ENCODE measurements around the gene BEND7. TPM values are rescaled to one million over a fixed set of nuclear protein-coding genes. Genes with fewer than 3 reads are reported as not detected.

Gene BEND7
- total and polyA plus RNA-seq, 9 of the 15 experiments (the other 6 are each of a cell fraction or from before 2014, with no cell fraction given), result 1.3 to 11.4 (median 5.2) TPM

- BruUV-seq (replicated peaks), result no TSS peak
- DNase-seq (ENCODE audit: extremely low read depth in 1 of 4, low spot score in 3 of 4) (no peak), FAIRE-seq (no peak), ATAC-seq (no peak)
- Histone ChIP-seq H3K36me3 (ENCODE audit: control insufficient read depth, insufficient read depth, low read length) (no peaks in the 10 kb centered on the region; the same call in 2 of the 3 replicates), H3K79me2 (ENCODE audit: control insufficient read depth, insufficient read depth, low read length) (no peaks in the 10 kb centered on the region), H3K9me3 (replicated peaks; ENCODE audit: control insufficient read depth, insufficient read depth, low read depth, low read length) (no peaks in the 10 kb centered on the region), H3K9ac (ENCODE audit: insufficient read depth in 1 of 2, low read depth in 2 of 2, low read length in 2 of 2) (no peak overlapping the region), H3K4me2 (ENCODE audit: insufficient read depth, low read length) (no peak overlapping the region), H2AFZ (ENCODE audit: low read depth, low read length) (no peak overlapping the region), H3K9me1 (ENCODE audit: control insufficient read depth, insufficient read depth, low read length) (no peaks in the 10 kb centered on the region), H3K4me3 (no peak overlapping the region), H4K20me1 (replicated peaks; ENCODE audit: control insufficient read depth, insufficient read depth, low read length) (no peaks in the 10 kb centered on the region; the same call in 1 of the 2 replicates), H3K27ac (ENCODE audit: extremely low read depth, low read depth, low read length) (no peak overlapping the region), H3K27me3 (ENCODE audit: control insufficient read depth in 2 of 2, insufficient read depth in 2 of 2, low read length in 2 of 2) (peaks cover 0 to 17% of the 10 kb centered on the region in 2 experiments; a peak in 3 of 5 replicates), H3K4me1 (replicated peaks in 1 of 2; ENCODE audit: control insufficient read depth in 2 of 2, insufficient read depth in 2 of 2, low read length in 2 of 2) (peaks cover 0 to 3% of the 10 kb centered on the region in 2 experiments; a peak in 1 of 5 replicates)
- WGBS (ENCODE audit: insufficient coverage, low coverage, missing lambda C conversion rate), result 44% methylated on average over 5 of the region's 5 CpGs
- in situ Hi-C loops (cut with MboI) (loop anchor here (10.0 kb wide), 1 partner anchor 141 kb away; no protein-coding TSS in a partner anchor), intact Hi-C loops (cut with micrococcal nuclease) (no loop called here)
- ChIA-PET CTCF (ENCODE audit: low intra/inter-chr PET ratio) (interaction anchor here (1.5 kb wide), 1 partner anchor 144 kb away, joined by 4 read pairs; no protein-coding TSS in a partner anchor), POLR2A (no interaction called here)
- TF ChIP-seq NR2C1 (IDR thresholded peaks at IDR 0.05) (peak; percentile 46), NR2C1 (tag; IDR thresholded peaks at IDR 0.05) (peak; percentile 61), ZKSCAN8 (CRISPR knock-in tag; IDR thresholded peaks at IDR 0.05) (no peak)
Observed at GRCh38 chr10:13515467-13515866, 13.3 kb downstream of the BEND7 start.

DNA sequence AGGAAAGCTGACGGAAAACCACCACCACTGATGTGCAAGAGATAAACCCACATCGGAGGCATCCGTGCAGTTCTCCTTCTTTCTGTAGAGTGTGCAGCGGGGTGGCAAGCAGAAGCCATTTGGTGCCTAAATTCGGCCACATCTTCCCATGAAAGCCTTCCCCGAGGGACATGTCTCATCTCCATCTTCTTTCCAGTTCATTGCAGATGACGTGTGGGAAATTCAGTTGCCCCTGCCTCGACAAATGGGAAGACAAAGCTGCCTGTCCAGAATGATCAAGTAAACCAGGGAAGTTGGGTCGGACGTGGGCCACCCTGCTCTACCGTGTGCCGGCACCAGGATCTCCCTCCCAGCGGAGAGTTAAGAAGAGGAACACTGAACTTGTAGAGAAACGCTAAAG is 14.5 kb downstream of the BEND7 start:
- Histone ChIP-seq H2AFZ (ENCODE audit: low read depth, low read length) (no peak overlapping the region), H3K9ac (ENCODE audit: insufficient read depth in 1 of 2, low read depth in 2 of 2, low read length in 2 of 2) (no peak overlapping the region), H3K9me1 (ENCODE audit: control insufficient read depth, insufficient read depth, low read length) (no peaks in the 10 kb centered on the region), H3K9me3 (replicated peaks; ENCODE audit: control insufficient read depth, insufficient read depth, low read depth, low read length) (no peaks in the 10 kb centered on the region), H3K27ac (ENCODE audit: extremely low read depth, low read depth, low read length) (no peak overlapping the region), H3K4me3 (no peak overlapping the region), H3K4me1 (replicated peaks in 1 of 2; ENCODE audit: control insufficient read depth in 2 of 2, insufficient read depth in 2 of 2, low read length in 2 of 2) (peaks cover 0 to 3% of the 10 kb centered on the region in 2 experiments; a peak in 1 of 5 replicates), H3K27me3 (ENCODE audit: control insufficient read depth in 2 of 2, insufficient read depth in 2 of 2, low read length in 2 of 2) (peaks cover 0 to 18% of the 10 kb centered on the region in 2 experiments; a peak in 3 of 5 replicates), H3K36me3 (ENCODE audit: control insufficient read depth, insufficient read depth, low read length) (no peaks in the 10 kb centered on the region; the same call in 2 of the 3 replicates), H4K20me1 (replicated peaks; ENCODE audit: control insufficient read depth, insufficient read depth, low read length) (no peaks in the 10 kb centered on the region), H3K79me2 (ENCODE audit: control insufficient read depth, insufficient read depth, low read length) (no peaks in the 10 kb centered on the region), H3K4me2 (ENCODE audit: insufficient read depth, low read length) (no peak overlapping the region)
- FAIRE-seq, result no peak
- no TSS peak for BruUV-seq (replicated peaks)
- intact Hi-C loops (cut with micrococcal nuclease), result no loop called here
- CTCF ChIA-PET (ENCODE audit: low intra/inter-chr PET ratio), result no interaction called here
- POLR2A ChIA-PET, result interaction anchor here (0.7 kb wide), 1 partner anchor 30 kb away, joined by 3 read pairs; no protein-coding TSS in a partner anchor
- TF ChIP-seq POLR2G (IDR thresholded peaks at IDR 0.05; ENCODE audit: low read depth, low read length) (no peak), ZNF436 (CRISPR knock-in tag; IDR thresholded peaks at IDR 0.05) (no peak), PML (IDR thresholded peaks at IDR 0.05; ENCODE audit: low read length) (no peak)
- in situ Hi-C loops (cut with MboI), result loop anchor here (10.0 kb wide), 1 partner anchor 139 kb away; no protein-coding TSS in a partner anchor
- 32% methylated on average over 14 of the region's 14 CpGs for WGBS (ENCODE audit: insufficient coverage, low coverage, missing lambda C conversion rate)
- ATAC-seq, result no peak
- DNase-seq (ENCODE audit: extremely low read depth in 1 of 4, low spot score in 3 of 4), result no peak

Data from K562 (cell line).